Activated CD8-positive, alpha-beta T cell treated with anti-CD3 and anti-CD28 coated beads, Interleukin-2, amount 10 ng/mL, durations not matched to agents 7 days and 5 days (primary cell): ENCODE data around the gene MLLT1. TPM values are rescaled to one million over a fixed set of nuclear protein-coding genes. Genes with fewer than 3 reads are reported as not detected.
A peak's percentile ranks its signal among the peaks of the same experiment; 100 is the strongest.

Source experiments
- ATAC-seq: fragments of 150-1000 bp; cut with Tn5 transposase; one replicate; pipeline ENCODE4 v1.10.0; 2021; ENCODE audit warnings: moderate library complexity
- CTCF ChIA-PET: fragments of 350-600 bp; sonication (Branson Sonifier 250); formaldehyde crosslinking; loops from one replicate; lab custom pipeline; 2021; ENCODE audit warnings: antibody characterized with exemption; lab: Charles Lee
- POLR2A ChIA-PET: fragments of 350-600 bp; sonication (Branson Sonifier 250); formaldehyde crosslinking; loops from one replicate; lab custom pipeline; 2021; ENCODE audit warnings: antibody characterized with exemption; lab: Charles Lee
- DNase-seq: peaks from one replicate; pipeline ENCODE4 v3.0.0-alpha.2; 2020
- H3K27ac Mint-ChIP-seq: one replicate; pipeline ENCODE4 v1.8.0; 2021; ENCODE audit warnings: mild to moderate bottlenecking, mixed read lengths
- H3K27me3 Mint-ChIP-seq: one replicate; pipeline ENCODE4 v1.8.0; 2021; ENCODE audit warnings: low read depth, mixed read lengths
- H3K36me3 Mint-ChIP-seq: one replicate; pipeline ENCODE4 v1.8.0; 2021; ENCODE audit warnings: low read depth, mixed read lengths
- H3K4me1 Mint-ChIP-seq: one replicate; pipeline ENCODE4 v1.8.0; 2021; ENCODE audit warnings: low read depth, mixed read lengths
- H3K4me3 Mint-ChIP-seq: one replicate; pipeline ENCODE4 v1.8.0; 2021; ENCODE audit warnings: mild to moderate bottlenecking, mixed read lengths
- H3K9me3 Mint-ChIP-seq: one replicate; pipeline ENCODE4 v1.8.0; 2022; ENCODE audit warnings: mixed read lengths; ENCODE audit not compliant: insufficient read depth
- total RNA-seq, 2 experiments: library from RNA; stranded (reverse); gene quantifications; one replicate each; pipeline ENCODE4 v1.2.3, GENCODE V29; 2021

The MLLT1 gene
- total RNA-seq, 2 experiments from 2014 or later = 37.3 to 48.7 TPM

DNA sequence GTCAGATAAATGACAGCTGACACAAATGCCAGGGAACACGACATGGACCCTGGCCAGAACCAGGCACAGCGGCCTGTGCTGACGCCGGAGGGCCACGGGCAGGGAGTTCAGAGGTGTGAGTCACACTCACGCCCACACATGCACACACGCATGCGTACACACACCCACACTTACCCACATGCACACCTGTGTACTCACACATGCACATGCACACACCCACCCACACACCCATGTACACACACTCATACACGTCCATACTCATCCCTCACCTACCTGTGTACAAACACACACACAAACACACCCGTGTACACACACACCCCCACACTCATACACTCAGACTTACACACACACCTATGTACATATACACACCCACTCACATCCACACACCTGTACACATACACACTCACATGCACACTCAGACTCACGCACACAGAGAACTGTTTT lies 40.4 kb downstream of the MLLT1 start:
- peaks cover 5% of the 10 kb centered on the region for H3K36me3 Mint-ChIP-seq
- no peaks in the 10 kb centered on the region for H3K27me3 Mint-ChIP-seq
- ChIA-PET POLR2A (no interaction called here), CTCF (no interaction called here)
- H3K9me3 Mint-ChIP-seq = no peaks in the 10 kb centered on the region
- no peak overlapping the region for H3K4me3 Mint-ChIP-seq
- H3K27ac Mint-ChIP-seq = peak overlapping the region; percentile 23
- H3K4me1 Mint-ChIP-seq = peaks cover 32% of the 10 kb centered on the region
- DNase-seq (no peak), ATAC-seq (no peak)

DNA sequence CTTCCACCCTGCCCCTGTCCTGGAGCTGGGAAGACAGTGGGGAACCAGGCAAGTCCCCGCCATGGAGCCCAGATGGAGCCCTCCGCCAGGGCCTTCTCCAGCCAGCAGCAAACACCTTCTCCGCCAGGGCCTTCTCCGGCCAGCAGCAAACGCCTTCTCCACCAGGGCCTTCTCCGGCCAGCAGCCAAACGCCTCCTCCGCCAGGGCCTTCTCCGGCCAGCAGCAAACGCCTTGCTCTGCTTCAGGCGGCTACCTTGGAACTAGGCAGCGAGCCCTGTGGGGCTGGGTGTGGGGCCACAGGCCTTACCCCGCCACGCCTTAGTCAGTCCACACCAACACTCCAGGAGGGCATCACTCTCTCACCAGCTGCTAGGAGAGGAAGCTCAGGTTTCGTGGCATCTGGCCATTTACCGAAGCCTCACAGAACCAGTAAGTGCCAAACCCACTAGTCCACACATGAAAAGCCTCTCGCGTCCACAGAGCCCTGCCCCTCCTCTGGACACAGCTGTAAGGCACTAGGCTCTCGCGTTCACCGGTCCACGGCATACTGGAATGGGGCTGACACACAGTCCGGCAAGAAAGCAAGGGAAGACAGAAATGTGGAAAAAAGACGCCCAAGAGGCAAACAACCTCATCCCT lies 41.0 kb downstream of the MLLT1 start:
- Mint-ChIP-seq H3K4me3 (no peak overlapping the region), H3K27me3 (no peaks in the 10 kb centered on the region), H3K4me1 (peaks cover 28% of the 10 kb centered on the region), H3K36me3 (peaks cover 2% of the 10 kb centered on the region), H3K27ac (no peak overlapping the region), H3K9me3 (no peaks in the 10 kb centered on the region)
- DNase-seq (no peak), ATAC-seq (no peak)
- CTCF ChIA-PET = interaction anchor here (1.1 kb wide), 1 partner anchor 20 kb away, joined by 4 read pairs; no protein-coding TSS in a partner anchor
- POLR2A ChIA-PET = no interaction called here

- Mint-ChIP-seq H3K27me3 (no peaks in the 10 kb centered on the region), H3K9me3 (no peaks in the 10 kb centered on the region), H3K4me1 (peaks cover 23% of the 10 kb centered on the region), H3K27ac (peak overlapping the region; percentile 39), H3K4me3 (no peak overlapping the region), H3K36me3 (peaks cover 2% of the 10 kb centered on the region)
- ChIA-PET CTCF (interaction anchor here (1.1 kb wide), 1 partner anchor 19 kb away, joined by 4 read pairs; no protein-coding TSS in a partner anchor), POLR2A (no interaction called here)
- ATAC-seq (no peak), DNase-seq (no peak)
These were observed 41.5 kb downstream of the MLLT1 start for GRCh38 chr19:6238256-6238642.

DNA sequence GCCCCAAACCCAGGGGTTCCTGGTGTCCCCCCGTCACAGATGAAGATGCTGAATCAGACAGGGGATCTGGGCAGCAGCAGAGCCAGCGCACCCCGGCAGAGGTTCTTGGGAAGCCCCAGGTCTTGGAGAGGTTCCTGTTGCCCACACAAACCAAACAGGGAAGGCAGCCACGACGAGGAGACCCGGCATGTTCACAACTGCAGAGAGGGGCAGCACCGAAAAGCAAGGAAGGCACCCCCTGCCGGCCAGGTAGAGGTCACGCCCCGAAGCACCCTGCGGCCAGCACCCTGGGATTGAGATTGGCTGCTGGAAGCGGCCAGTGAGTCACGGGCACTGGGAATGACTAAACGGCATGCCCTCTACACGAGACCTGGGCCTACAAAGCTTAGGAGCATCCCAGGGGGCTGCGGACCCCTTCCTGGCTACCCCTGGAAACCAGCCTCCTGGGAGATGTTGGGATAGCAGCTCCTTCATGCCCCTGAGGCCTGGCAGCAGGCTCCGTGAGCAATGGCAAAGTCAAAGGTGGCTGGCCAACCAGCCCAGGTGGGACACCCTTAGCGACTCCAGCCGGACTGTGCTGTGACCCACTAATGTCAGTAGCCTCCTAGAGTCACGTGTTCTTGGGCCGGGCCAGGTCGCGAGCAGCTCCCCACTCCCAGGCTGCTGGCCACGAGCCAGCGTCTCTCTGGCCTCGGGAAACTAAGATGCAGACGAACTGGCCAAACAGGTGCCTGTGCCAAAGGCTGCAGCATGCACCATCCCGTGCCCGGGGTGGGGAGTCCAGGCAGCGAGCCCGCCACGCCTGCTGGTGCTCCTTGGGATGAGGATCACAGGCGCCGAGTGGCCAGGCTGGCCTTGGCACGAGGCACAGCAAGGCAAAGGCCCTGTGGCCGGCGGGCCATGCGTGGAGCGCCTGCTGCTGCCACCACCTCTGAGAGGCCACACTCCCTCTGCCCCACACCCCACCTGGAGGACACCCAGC lies 43.2 kb downstream of the MLLT1 start:
- CTCF ChIA-PET = no interaction called here
- H3K36me3 Mint-ChIP-seq = peaks cover 2% of the 10 kb centered on the region
- POLR2A ChIA-PET = no interaction called here
- H3K27ac Mint-ChIP-seq = no peak overlapping the region
- no peak for ATAC-seq
- no peak for DNase-seq
- H3K4me3 Mint-ChIP-seq = no peak overlapping the region
- no peaks in the 10 kb centered on the region for H3K27me3 Mint-ChIP-seq
- peaks cover 21% of the 10 kb centered on the region for H3K4me1 Mint-ChIP-seq
- H3K9me3 Mint-ChIP-seq = no peaks in the 10 kb centered on the region

DNA sequence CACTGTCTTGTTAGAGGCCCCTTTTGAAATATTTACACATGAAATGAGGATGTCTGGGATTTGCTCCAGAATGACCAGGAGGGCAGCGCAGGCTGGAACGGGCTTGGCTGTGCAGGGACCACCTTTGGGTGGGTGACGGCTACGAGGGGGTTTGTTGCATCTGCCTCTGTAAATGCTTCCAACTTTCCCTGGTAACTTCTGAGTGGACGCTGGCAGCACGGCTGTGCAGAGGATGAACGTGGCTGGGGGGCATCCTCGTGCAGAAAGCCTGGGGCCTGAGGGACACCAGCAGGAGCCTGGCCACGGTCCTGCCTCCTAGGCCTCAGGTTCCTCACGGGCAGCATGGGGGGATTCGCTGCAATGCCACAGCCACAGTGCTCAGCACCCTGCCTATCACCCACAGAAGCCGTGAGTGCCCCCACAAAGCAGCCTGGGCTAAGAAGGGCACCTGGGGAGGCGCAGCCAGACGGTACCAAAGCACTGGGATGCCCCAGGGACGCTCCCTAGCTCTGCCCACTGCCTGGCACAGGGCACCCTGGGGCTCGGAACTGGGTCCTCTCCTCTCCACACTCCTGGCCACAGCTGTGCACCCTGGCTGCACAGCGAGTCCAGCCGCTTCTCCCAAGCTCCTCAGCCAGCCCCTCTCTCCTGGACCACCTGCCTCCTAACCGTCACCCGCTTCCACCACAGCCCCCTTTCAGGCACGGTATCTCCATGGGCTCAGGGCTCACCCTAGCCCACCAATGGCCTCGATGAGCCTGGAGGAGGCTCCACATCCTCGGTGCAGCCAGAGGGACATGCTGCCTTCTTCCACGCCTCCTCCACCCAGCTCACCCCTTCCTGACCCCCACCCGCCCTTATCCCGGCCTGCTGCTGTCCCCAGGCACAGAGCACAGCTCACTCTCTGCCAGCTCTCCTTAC lies 44.5 kb downstream of the MLLT1 start:
- H3K27me3 Mint-ChIP-seq = no peaks in the 10 kb centered on the region
- no peak overlapping the region for H3K4me3 Mint-ChIP-seq
- peak overlapping the region; percentile 15 for H3K27ac Mint-ChIP-seq
- CTCF ChIA-PET = no interaction called here
- H3K4me1 Mint-ChIP-seq = peaks cover 29% of the 10 kb centered on the region
- no peaks in the 10 kb centered on the region for H3K9me3 Mint-ChIP-seq
- POLR2A ChIA-PET = no interaction called here
- DNase-seq (no peak), ATAC-seq (no peak)
- H3K36me3 Mint-ChIP-seq = peaks cover 2% of the 10 kb centered on the region

- DNase-seq = no peak
- H3K27me3 Mint-ChIP-seq = no peaks in the 10 kb centered on the region
- CTCF ChIA-PET = no interaction called here
- H3K4me3 Mint-ChIP-seq = no peak overlapping the region
- H3K27ac Mint-ChIP-seq = no peak overlapping the region
- POLR2A ChIA-PET = no interaction called here
- no peak for ATAC-seq
- H3K9me3 Mint-ChIP-seq = no peaks in the 10 kb centered on the region
- H3K36me3 Mint-ChIP-seq = peaks cover 3% of the 10 kb centered on the region
- H3K4me1 Mint-ChIP-seq = peaks cover 26% of the 10 kb centered on the region
These were observed 45.2 kb downstream of the MLLT1 start for GRCh38 chr19:6234527-6234926.

GRCh38 chr19:6233827-6234511 lies 45.8 kb downstream of the MLLT1 start:
- H3K36me3 Mint-ChIP-seq = peaks cover 4% of the 10 kb centered on the region
- POLR2A ChIA-PET = no interaction called here
- H3K27me3 Mint-ChIP-seq = no peaks in the 10 kb centered on the region
- no peak for DNase-seq
- H3K4me3 Mint-ChIP-seq = no peak overlapping the region
- peaks cover 24% of the 10 kb centered on the region for H3K4me1 Mint-ChIP-seq
- H3K27ac Mint-ChIP-seq = no peak overlapping the region
- no peak for ATAC-seq
- CTCF ChIA-PET = no interaction called here
- no peaks in the 10 kb centered on the region for H3K9me3 Mint-ChIP-seq

- DNase-seq (no peak), ATAC-seq (no peak)
- Mint-ChIP-seq H3K9me3 (no peaks in the 10 kb centered on the region), H3K36me3 (peaks cover 4% of the 10 kb centered on the region), H3K27ac (no peak overlapping the region), H3K27me3 (no peaks in the 10 kb centered on the region), H3K4me3 (no peak overlapping the region), H3K4me1 (peaks cover 18% of the 10 kb centered on the region)
- ChIA-PET POLR2A (interaction anchor here (0.6 kb wide), 1 partner anchor 410 kb away, joined by 3 read pairs; no protein-coding TSS in a partner anchor), CTCF (no interaction called here)
These were observed 46.5 kb downstream of the MLLT1 start for GRCh38 chr19:6233056-6233826.

GRCh38 chr19:6232601-6233055 lies 47.1 kb downstream of the MLLT1 start:
- ChIA-PET CTCF (no interaction called here), POLR2A (interaction anchor here (0.6 kb wide), 1 partner anchor 410 kb away, joined by 3 read pairs; no protein-coding TSS in a partner anchor)

GRCh38 chr19:6230991-6231448 lies 48.8 kb downstream of the MLLT1 start:
- H3K27ac Mint-ChIP-seq = peak overlapping the region; percentile 77
- no peaks in the 10 kb centered on the region for H3K27me3 Mint-ChIP-seq
- H3K4me1 Mint-ChIP-seq = peaks cover 13% of the 10 kb centered on the region
- ChIA-PET CTCF (no interaction called here), POLR2A (no interaction called here)
- ATAC-seq (no peak), DNase-seq (no peak)
- H3K9me3 Mint-ChIP-seq = no peaks in the 10 kb centered on the region
- H3K4me3 Mint-ChIP-seq = no peak overlapping the region
- H3K36me3 Mint-ChIP-seq = peaks cover 8% of the 10 kb centered on the region

More at GRCh38 chr19:6232601-6233055, 47.1 kb downstream of the MLLT1 start:
- Mint-ChIP-seq H3K27me3 (no peaks in the 10 kb centered on the region), H3K4me3 (no peak overlapping the region), H3K4me1 (peaks cover 13% of the 10 kb centered on the region), H3K27ac (no peak overlapping the region), H3K9me3 (no peaks in the 10 kb centered on the region), H3K36me3 (peaks cover 4% of the 10 kb centered on the region)
- DNase-seq (no peak), ATAC-seq (no peak)
